ENCODE results near the gene CYSLTR2.

CYSLTR2 gene, protein sequence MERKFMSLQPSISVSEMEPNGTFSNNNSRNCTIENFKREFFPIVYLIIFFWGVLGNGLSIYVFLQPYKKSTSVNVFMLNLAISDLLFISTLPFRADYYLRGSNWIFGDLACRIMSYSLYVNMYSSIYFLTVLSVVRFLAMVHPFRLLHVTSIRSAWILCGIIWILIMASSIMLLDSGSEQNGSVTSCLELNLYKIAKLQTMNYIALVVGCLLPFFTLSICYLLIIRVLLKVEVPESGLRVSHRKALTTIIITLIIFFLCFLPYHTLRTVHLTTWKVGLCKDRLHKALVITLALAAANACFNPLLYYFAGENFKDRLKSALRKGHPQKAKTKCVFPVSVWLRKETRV

DNA sequence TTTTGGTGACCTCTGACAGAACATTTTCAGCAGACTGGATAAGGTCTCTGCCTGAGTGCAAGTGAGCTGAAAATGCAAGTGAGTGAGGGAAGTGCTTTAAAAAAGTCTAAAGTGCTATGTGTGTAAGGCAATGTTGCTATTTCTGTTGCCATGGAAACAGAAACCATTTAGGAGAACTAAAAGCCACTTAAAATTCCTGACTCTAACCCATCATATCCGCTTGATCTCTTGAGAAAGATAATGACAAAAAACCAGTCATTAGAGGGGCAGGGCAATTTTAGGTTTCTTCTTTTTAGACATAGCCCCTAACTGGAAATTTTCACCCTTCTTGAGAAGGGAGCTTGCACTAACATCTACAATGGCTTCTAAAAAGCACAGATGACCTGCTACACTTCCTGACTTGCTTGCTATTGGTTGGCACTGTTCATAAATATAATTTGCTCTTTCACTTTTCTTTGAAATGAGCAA, at the start of gene CYSLTR2:
Gene CYSLTR2, plus strand, starts transcription at position 458 of the 468 bp plus-strand sequence. CDS start 52,889 bp downstream, outside the sequence.
- no peak for DNase-seq

DNA sequence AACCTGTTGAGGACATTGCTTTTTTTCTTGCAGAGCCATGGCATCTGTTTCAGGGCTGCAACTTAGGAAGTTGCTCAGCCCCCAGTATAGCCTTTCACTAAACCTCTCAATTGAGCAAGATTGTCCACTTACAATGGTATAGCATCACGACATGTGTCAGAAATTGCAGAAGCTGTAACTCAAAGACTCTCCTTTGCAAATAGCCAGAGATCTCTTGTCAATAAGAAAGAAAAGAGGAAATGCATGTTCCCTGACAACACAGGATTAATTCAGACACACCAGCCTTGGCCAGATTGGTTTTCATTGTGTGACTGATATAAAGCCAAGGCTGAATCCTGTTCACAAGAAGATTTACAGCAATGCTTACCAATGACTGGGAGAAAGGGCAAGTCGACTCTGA, 38.7 kb upstream of the CYSLTR2 start:
- DNase-seq, result no peak

DNA sequence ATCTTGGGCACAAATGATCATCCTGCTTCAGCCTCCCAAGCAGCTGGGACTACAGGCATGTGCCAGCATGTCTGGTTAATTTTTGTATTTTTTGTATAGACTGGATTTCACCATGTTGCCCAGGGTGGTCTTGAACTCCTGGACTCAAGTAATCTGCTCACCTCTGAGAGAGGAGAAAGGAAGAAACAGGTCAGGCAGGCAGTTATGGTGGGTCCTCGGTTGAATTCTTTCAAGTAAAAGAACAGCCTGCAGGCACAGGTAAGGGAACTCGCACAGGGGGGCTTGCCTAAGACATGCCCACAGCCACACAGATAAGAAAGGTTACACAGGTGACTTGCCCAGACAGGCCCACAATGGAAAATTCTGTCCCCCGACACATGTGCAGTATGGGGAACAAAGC, 34.8 kb upstream of the CYSLTR2 start:
- no peak for DNase-seq

DNA sequence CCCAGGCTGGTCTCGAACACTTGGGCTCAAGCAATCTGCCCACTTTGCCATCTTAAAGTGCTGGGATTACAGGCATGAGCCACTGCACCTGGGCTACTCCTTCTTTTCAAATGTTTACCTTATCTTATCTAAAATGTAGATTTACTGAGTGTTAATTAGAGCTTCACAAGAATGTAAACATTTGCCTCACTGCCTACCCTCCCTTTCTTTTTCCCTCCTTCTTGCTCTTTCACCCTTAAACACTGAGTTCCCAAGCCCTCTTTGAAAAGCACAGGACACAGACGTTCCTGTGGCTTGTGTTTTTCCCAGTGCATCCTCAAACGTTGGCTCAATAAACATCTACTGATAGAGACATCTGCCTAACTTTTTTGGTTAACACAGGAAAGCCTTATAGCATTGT, 32.7 kb upstream of the CYSLTR2 start:
- no peak for DNase-seq

DNA sequence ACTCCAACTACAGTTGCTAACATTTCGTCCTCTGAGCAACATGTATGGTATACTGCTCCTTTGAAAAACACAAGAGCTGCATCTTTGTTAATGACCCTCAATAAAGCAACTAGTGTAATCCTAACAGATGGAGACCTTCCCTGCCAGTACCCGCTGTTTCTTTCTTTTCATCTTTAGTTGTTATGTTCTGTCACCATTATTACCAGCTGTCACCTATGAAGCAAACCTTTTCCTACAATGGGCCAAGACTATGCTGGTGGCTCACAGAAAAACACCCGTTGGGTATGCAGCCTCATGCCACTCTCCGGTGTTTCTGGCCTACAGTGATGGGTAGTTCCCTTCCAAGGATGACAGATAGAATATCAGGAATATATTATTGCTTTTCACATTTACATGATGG, 29.7 kb upstream of the CYSLTR2 start:
- DNase-seq, result no peak

DNA sequence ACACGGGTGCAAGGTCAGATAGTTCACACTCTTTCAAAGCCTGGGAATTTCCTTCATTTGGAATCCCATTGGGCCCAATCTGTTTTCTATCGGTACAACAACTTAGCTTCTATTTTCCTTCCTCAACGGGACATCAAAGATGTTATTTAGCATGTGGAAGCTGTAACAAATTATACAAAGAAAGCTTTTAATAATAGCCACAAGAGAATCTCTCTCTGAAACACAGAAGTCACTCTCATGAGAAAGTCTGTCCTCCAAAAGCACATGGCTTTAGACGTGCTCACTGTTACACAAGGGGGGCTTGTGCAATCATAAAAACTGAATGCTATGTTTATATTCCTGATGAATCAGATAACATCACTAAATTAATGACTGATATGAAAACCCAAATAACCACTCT, 28.9 kb upstream of the CYSLTR2 start:
- no peak for DNase-seq

DNA sequence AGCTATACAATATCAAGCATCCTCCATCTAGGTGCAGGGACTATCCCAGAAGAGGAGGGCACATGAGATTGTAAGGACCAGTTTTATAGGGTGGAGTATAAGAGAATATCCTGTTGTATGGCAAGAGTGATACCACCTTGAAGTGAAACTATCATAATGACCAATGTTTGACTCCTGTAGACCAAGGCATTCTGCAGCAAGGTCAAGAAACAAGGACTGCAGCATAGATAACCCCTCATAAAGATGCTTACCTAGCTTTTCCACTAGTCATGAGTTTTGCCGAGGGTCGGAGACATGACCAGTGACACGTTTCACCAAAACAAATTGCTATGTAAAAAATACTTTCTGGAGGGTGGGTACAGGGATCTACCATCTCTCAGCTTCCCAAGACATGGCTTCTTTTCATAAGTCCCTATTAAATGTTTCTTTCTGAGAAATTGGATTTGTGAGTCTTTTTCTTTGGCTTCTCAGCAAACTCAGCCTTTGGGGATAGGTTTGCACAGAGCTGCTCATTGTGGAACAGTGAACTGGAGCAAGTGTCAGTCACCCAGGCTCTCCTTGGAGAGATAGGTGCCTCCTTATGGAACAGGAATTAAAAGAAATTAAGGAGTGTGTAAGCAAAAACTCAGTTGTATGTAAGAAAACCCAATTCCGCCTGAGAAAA, 28.2 kb upstream of the CYSLTR2 start:
- no peak for DNase-seq

DNA sequence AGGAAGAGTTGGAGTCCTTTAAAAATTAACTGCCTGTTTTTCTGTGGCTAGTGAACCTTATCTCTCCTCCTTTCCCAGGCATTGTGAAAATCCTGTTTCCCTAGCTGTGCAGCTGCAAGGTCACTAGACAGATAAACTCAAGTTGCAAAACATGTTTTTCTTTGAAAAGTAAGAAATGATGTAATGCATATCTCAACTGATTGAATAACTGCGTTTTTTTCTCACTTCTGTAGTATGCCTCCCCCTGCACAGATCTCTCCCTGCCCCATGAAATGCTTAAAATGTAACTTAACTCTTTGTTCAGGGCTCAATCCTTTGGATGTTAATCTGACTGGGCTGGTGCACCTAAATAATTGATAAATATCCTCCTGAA, 27.7 kb upstream of the CYSLTR2 start:
- DNase-seq, result no peak

DNA sequence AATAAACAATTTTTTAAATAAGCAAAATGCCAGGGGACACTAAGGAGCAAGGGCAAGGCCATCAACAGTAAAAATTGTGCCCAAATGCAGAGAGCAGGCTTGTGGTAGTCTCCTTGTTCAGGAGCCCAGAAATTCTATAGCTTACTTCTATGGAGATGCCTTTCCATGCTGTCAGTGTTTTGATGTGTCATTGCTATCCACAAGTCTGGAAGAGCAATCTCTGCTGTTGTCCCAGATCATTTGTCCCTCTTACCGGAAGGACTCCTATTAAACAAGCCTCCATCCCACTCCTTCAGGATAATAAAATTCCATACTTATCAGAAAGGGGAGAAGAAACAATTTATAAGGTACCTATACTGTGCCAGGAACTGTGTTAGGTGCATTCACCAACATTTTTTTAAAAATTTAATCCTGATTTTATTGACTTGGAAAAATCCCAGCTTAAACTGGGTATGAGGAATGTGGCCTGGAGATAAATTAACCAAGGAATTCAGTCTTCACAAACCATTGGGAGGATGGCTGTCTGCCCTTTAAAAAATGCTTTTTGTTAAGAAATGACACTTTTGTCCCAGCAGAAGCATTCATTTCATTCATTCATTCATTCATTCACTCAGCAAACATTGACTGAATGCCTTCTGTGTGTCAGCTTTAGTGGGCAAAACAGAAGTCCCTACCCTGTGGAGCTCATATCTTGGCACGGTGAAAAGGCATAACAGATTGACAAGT, 26.8 kb upstream of the CYSLTR2 start:
- no peak for DNase-seq

DNA sequence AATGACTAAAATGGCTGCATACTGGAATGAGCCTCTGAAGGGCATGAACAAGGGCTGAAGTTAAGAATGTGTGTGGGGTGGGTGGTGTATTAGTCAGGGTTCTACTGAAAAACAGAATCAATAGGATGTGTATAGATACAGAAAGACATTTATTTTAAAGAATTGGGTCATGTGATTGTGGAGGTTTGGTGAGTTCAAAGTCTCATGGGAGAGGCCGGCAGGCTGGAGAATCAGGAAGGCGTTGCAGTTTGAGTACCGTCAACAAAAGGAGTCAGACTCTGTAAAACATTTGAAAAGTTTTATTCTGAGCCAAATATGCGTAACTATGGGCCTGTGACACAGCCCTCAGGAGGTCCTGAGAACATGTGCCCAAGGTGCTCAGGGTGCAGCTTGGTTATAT, 24.5 kb upstream of the CYSLTR2 start:
- no peak for DNase-seq

DNA sequence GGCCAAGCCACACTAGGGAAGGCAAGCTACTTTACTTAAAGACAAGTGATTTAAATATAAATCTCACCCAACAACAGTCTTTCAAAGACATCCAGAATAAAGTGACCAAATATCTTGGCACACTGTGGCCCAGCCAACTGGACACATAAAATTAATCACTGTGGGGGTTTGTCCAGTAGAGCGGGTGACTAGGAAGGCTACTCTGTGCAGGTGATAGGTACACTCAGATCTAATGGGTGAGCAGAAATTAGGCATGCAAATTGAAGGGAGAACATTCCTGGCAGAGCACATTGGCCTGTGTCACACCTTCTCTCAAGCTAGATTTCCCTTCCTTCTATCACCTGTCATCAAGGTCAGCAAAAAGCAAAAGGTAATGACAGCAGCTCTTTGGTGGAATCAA, 23.4 kb upstream of the CYSLTR2 start:
- DNase-seq, result no peak

DNA sequence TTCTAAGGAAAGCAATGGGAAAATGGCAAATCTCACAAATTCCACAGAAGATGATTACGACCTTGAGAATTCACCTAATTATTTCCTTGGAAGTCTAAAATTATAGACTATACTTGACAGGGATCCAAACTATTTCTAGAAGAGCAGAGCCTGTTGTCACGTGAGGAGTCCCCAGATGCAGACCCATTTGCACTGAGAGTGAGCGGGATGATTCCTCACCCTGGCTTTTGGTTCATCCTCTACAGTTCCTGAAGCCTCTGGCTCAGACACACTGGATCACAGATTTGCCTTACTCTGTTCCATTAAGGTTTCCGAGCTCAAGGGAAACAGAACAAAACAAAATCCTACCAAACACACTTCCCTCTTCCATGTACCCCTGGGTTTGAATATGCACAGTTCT, 23.0 kb upstream of the CYSLTR2 start:
- DNase-seq, result no peak

DNA sequence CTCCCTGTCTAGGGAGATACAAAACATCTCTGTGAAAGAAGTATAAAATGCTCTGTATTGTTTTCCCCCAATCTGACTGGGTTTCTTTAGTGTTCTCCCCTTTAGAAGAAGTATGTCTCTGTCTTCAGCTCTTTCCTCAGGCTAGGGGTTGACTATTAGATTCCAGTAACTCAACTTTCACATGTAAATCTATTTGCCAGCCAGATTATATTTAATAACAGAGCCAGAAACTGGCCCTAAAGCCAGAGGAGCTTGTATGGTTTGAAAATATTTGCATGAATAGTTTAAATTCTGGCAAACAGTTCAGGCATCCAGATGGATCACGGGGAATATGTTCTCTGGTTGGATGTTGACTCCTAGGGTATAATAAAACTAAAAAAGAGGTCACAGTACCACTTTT, 22.3 kb upstream of the CYSLTR2 start:
- DNase-seq, result no peak

DNA sequence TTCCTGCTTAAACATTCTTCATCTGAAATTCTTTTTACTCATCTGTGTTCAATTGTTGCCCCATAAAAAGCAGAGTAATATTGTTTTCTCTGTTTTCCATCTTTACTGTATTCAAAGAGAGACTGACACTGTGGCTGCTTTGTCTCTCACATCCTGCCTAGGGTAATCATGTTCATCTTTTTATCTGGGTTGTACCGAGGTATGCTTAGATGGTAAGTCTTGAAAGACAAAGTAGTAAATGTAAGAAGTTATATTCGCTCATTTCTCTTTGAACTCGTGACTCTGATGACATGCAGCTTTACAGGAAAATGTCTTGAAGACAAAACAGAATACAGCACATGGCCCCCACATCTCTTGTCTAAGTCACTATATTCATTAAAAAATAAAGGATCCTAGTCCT, 20.0 kb upstream of the CYSLTR2 start:
- no peak for DNase-seq

DNA sequence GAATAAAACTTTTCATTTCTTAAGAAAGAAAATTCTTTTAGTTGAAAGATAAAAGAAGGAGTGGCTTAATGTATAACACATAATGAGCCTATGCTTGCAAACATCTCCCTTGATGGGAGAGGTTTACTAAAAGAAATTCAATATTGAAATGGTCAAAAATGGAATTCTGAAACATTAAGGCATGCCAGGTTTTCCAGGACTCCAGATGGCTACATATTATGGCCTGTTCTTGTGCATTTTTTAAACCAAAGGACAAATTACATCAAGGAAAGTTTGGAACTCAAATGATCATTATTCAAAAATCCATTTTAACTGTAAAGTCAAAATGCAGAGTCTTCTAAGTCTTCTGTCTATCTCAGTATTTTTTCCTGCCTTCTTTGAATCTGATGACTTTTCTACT, 19.1 kb upstream of the CYSLTR2 start:
- no peak for DNase-seq

DNA sequence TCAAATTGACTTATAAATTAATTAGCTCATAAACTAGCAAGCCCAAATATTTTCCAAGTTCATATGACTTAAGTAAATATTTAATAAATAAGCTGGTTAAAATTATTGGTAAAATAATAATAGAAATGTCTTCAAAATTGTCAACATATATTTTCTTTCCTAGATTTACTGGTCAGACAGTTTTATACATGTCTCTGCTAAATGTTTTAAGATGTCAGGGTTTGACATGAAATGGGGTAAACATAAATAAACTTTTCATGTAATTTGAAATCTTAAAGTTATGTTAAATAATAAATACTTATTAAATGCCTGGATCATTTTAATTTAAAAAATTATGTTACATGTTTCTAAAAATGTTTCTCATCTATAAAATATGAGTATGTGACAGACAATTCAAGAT, 18.3 kb upstream of the CYSLTR2 start:
- no peak for DNase-seq

DNA sequence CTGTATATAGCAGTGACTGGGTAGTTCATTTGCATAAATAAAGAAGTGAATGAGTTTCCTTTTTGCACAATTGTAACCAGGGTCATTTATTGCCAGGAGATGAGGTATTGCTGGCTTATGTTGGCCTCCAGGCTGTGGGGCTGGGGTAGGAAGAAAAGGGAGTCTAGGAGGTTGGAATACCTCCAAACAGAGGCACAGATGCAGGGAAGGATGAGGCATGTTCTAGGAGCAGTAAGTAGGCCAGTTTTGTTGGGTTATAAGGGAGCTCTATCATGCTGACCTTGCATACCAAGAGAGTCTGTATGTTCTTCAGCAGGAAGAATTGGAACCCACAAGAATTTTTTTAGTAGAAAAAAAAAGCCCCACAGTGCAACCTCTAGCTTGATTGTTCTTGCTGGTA, 17.2 kb upstream of the CYSLTR2 start:
- no peak for DNase-seq

DNA sequence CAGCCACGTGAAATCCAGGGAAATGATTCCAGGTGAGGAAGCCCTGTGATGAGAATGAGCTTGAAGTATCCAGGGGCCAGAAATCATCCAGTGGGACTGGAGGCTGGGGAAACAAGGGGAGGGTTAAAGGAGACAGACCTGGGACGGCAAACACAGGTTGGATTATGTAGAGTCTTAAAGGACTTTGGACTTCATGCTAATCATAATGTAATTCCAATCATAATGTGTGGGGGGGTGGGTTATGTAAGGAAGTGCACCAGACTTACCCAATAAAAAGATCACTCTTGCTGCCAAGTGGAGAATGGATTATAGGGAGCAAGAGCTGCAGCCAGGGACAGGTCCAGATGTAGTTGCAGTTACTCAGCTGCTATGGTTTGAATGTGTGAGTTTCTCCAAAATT, 16.1 kb upstream of the CYSLTR2 start:
- no peak for DNase-seq

DNA sequence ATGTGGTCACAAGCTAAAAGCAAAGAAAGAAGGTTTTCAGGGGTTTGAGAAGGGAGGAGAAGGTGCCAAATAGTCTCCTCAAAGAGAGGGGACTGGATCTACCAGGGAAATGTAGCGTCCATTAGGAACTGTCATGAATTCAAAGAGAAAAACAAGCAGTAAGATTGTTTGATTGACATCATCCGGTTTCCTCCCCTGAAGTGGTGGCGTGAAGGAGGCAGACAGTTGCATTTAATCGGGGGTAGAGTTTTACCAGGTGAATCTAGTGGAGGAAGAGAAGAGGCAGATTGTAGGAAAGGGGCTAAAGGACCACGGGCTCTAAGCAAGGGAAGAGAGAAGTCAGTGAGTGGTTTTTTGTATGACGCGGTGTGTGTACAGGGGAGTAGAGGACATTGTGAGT, 13.0 kb upstream of the CYSLTR2 start:
- DNase-seq, result no peak

DNA sequence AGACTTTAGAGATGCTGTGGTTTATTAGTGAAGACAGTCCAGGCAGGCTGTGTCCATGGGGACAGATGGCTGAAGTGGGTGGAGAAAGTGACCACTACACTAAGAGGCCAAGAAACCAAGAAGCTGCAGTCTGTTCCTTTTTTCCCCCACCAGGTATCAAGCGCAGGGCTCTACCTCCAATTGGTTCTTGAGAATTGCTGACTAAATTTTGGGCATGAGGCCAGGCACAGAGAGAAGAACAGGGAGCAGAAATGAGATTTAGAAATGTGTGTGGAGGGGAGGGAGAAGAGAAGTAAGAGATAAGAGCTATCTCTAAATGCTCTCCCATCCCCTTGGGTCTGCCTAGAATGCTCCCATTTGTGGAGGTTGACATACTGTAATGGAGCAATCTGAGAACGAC, 12.3 kb upstream of the CYSLTR2 start:
- DNase-seq, result no peak

DNA sequence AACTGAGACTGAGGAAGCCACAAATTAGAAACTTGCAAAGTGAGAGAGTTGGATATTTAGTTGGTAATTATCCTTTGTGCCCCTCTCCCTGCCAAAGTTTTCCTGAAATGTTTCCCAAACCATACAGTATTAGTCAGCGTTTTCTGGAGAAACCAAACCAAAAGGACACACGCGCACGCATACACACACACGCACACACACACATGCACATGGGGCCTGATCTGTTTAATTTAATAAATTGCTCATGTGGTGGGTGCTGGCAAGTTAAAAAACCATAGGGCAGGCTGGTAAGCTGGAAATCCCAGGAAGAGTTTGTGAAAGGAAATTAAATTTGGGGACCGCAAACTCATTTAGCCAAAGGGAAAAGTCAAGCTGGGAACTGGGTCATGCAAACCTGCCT, 11.7 kb upstream of the CYSLTR2 start:
- DNase-seq, result no peak

DNA sequence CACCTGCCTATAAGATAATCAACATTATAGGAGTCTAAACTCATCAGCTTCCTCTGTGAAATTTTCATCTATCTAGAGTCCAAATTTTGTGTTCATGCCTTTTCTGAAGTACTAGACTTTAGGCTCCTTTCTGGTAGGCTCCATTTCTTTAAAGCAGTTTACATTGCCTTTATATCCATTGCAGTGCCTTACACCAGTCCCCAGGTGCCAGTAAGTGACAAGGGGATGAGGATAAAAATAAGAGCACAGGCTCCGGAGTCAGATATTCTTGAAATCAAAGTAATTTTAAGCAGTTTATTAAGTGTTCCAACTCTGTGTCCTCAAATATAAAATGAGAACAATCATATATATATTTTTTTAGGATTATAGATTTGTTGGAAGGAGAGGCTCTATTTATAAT, 10.6 kb upstream of the CYSLTR2 start:
- no peak for DNase-seq

DNA sequence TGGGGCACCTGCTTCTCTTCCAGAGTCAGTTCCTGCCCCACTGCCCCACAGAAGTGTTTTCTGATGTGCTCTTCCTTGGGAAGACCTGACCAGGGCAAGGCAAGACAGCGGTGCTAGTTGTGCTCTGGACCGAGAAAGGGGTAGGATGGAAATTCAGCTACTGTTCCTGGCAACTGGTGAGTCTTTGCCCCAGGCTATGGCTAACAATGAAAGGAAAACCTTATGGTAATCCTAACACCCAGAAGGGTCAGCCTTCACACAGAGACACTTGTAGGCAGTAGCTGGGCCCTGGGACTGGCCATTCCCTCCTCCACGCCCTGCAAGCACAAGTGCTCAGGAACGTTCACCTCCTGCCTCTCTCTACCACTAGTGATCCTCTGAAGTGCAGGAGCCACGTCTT, 9.6 kb upstream of the CYSLTR2 start:
- no peak for DNase-seq

DNA sequence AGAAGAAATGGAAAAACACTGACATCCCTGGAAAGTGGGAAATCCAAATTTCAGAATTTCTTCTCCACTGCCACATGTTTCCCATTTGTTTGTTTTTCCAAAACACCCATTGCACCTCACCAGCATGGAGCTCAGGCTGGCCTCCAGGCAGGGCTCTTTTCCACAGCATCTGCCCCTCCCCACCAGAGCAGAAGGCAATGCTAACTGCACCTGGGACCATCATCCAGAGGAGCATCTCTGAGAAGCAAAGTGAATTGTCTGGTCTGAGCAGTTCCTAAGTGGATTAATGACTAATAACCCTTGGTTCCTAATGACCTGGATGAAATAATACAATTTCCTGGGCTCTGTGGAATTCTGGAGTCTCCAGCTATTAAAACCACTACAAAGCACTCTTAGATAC, 8.8 kb upstream of the CYSLTR2 start:
- DNase-seq, result no peak
